Measurements from ENCODE around the gene MYRF. TPM values are rescaled to one million over a fixed set of nuclear protein-coding genes. Genes with fewer than 3 reads are reported as not detected.

Gene MYRF
- polyA plus RNA-seq, 1 donor (not counting 4 experiments of a cell fraction or from before 2014, with no cell fraction given): 0.14 TPM

DNA sequence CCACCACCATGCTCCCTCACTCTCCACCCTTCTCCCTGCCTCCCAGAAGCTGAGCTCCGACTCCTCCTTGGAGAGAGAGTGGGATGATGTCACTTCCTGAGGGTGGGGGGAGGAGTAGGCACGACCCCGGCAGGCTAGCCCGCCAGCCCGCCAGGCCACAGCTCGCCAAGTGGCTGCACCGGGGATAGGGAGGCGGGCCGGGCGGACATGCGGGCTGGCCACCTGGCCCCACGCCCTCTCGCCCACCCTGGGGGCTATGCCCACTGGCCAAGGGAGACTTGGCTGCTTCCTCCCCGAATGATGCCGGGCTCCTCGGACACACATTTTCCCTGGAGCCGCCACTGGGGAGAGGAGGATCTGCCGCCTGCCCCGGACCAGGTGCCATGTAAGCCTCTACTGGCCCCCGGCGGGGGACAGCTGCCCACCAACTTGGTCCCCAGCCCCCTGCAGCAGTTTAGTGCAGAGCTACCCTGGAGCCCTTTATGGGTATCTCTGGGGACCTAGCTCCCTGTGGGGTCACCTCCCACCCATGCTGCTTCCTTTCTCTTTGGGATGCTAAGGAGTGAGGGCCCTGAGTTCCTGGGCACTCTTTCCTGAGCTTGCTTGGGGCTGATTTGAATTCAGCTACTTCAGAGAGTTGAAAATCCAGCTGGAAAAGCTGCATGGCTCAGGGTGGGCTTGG is 33.7 kb upstream of the MYRF start:
- no peak for FAIRE-seq
- H2AFZ ChIP-seq (ENCODE audit: control insufficient read depth, low read length): no peak overlapping the region
- H3K27ac ChIP-seq (ENCODE audit: control insufficient read depth, insufficient read depth, low read length): no peak overlapping the region
- dilution Hi-C loops (cut with MboI; ENCODE audit: extremely low pct_ligation_motif_present, low sequenced_read_pairs): no loop called here
- H3K9me3 ChIP-seq (ENCODE audit: control insufficient read depth, low read depth, low read length): no peaks in the 10 kb centered on the region
- no peaks in the 10 kb centered on the region for H3K36me3 ChIP-seq (ENCODE audit: control insufficient read depth in 2 of 2, extremely low read depth in 1 of 2, insufficient read depth in 2 of 2, low read length in 2 of 2)
- H3K27me3 ChIP-seq (ENCODE audit: control insufficient read depth, extremely low read depth, insufficient read depth, low read length): peaks cover 62% of the 10 kb centered on the region
- H3K9me1 ChIP-seq (ENCODE audit: control insufficient read depth, extremely low read depth, insufficient read depth, low read length): no peaks in the 10 kb centered on the region
- H3K9ac ChIP-seq (ENCODE audit: control insufficient read depth, extremely low read depth, insufficient read depth, low read length): no peak overlapping the region
- H3K4me1 ChIP-seq (ENCODE audit: control insufficient read depth, extremely low read depth, insufficient read depth, low read length): no peaks in the 10 kb centered on the region
- H3K4me3 ChIP-seq (ENCODE audit: control insufficient read depth in 2 of 3, extremely low read depth in 1 of 3, insufficient read depth in 2 of 3, low read depth in 1 of 3, low read length in 3 of 3): no peak overlapping the region
- H3K4me2 ChIP-seq (ENCODE audit: control insufficient read depth, extremely low read depth, insufficient read depth, low read depth, low read length): no peak overlapping the region
- no peak for TF ChIP-seq EZH2 (IDR thresholded peaks at IDR 0.05; ENCODE audit: low read length)
- TF ChIP-seq, protein P1, sequence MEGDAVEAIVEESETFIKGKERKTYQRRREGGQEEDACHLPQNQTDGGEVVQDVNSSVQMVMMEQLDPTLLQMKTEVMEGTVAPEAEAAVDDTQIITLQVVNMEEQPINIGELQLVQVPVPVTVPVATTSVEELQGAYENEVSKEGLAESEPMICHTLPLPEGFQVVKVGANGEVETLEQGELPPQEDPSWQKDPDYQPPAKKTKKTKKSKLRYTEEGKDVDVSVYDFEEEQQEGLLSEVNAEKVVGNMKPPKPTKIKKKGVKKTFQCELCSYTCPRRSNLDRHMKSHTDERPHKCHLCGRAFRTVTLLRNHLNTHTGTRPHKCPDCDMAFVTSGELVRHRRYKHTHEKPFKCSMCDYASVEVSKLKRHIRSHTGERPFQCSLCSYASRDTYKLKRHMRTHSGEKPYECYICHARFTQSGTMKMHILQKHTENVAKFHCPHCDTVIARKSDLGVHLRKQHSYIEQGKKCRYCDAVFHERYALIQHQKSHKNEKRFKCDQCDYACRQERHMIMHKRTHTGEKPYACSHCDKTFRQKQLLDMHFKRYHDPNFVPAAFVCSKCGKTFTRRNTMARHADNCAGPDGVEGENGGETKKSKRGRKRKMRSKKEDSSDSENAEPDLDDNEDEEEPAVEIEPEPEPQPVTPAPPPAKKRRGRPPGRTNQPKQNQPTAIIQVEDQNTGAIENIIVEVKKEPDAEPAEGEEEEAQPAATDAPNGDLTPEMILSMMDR (optimal IDR thresholded peaks at IDR 0.05 in 1 of 3, IDR thresholded peaks at IDR 0.05 in 1 of 3, conservative IDR thresholded peaks at IDR 0.05 in 1 of 3; ENCODE audit: extremely low read depth in 1 of 3, insufficient read depth in 2 of 3, low read length in 3 of 3): no peak
- H4K20me1 ChIP-seq (ENCODE audit: control insufficient read depth, extremely low read depth, insufficient read depth, low read length): no peaks in the 10 kb centered on the region
- no peak for DNase-seq (ENCODE audit: low read depth, low spot score)
- no peaks in the 10 kb centered on the region for H3K79me2 ChIP-seq (ENCODE audit: control insufficient read depth, insufficient read depth, low read length)

DNA sequence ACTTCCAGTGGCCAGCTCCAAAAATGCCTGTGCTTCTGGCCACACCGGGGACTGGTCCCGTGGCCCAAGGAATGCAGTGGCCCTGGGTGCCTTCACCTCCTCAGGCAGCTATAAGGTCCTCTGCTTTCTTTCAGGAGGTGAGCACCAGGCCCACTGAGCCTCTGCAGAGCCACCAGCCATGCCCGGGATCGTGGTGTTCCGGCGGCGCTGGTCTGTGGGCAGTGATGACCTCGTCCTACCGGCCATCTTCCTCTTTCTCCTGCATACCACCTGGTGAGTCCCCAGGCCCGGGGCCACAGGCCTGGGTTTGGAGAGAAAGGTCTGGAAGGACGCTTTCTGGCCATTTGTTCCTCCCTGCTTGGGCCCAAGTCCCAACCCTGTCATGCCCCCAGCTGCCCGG is 32.5 kb upstream of the MYRF start:
- dilution Hi-C loops (cut with MboI; ENCODE audit: extremely low pct_ligation_motif_present, low sequenced_read_pairs): no loop called here
- Histone ChIP-seq H3K27ac (ENCODE audit: control insufficient read depth, insufficient read depth, low read length) (no peak overlapping the region), H4K20me1 (ENCODE audit: control insufficient read depth, extremely low read depth, insufficient read depth, low read length) (no peaks in the 10 kb centered on the region), H3K4me1 (ENCODE audit: control insufficient read depth, extremely low read depth, insufficient read depth, low read length) (no peaks in the 10 kb centered on the region), H3K36me3 (ENCODE audit: control insufficient read depth in 2 of 2, extremely low read depth in 1 of 2, insufficient read depth in 2 of 2, low read length in 2 of 2) (no peaks in the 10 kb centered on the region), H3K4me2 (ENCODE audit: control insufficient read depth, extremely low read depth, insufficient read depth, low read depth, low read length) (no peak overlapping the region), H3K79me2 (ENCODE audit: control insufficient read depth, insufficient read depth, low read length) (no peaks in the 10 kb centered on the region), H3K4me3 (ENCODE audit: control insufficient read depth in 2 of 3, extremely low read depth in 1 of 3, insufficient read depth in 2 of 3, low read depth in 1 of 3, low read length in 3 of 3) (no peak overlapping the region), H3K9me3 (ENCODE audit: control insufficient read depth, low read depth, low read length) (no peaks in the 10 kb centered on the region), H3K9ac (ENCODE audit: control insufficient read depth, extremely low read depth, insufficient read depth, low read length) (no peak overlapping the region), H3K9me1 (ENCODE audit: control insufficient read depth, extremely low read depth, insufficient read depth, low read length) (no peaks in the 10 kb centered on the region), H2AFZ (ENCODE audit: control insufficient read depth, low read length) (no peak overlapping the region), H3K27me3 (ENCODE audit: control insufficient read depth, extremely low read depth, insufficient read depth, low read length) (peaks cover 63% of the 10 kb centered on the region)
- TF ChIP-seq EZH2 (IDR thresholded peaks at IDR 0.05; ENCODE audit: low read length): no peak
- TF ChIP-seq, protein P1 (optimal IDR thresholded peaks at IDR 0.05 in 1 of 3, IDR thresholded peaks at IDR 0.05 in 1 of 3, conservative IDR thresholded peaks at IDR 0.05 in 1 of 3; ENCODE audit: extremely low read depth in 1 of 3, insufficient read depth in 2 of 3, low read length in 3 of 3): no peak
- FAIRE-seq: no peak
- no peak for DNase-seq (ENCODE audit: low read depth, low spot score)

All from keratinocyte (primary cell).